ENCODE measurements around the gene MDM1. TPM values are rescaled to one million over a fixed set of nuclear protein-coding genes. Genes with fewer than 3 reads are reported as not detected.

Gene MDM1
- total RNA-seq, 1 experiment from 2014 or later = 10.6 TPM

DNA sequence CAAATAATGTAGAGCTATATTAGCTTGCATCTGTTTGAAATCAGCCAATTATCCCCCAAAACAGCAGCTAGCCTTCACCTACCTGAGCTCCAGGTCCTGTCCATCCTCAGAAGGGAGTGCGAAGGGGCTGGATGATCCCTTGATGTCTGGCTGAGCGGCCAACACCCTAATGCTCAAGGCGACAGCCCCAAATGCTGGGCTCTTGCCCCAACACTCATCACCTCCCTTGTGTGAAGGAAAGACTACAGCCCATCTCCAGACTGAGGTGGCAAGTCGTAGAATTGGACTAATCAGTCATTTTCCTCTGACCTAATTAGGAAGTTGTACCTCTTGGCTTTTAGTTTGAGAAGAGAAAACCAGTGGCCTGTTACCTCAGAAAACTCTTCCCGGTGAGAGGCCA is 16.3 kb upstream of the MDM1 start:
- H3K4me1 ChIP-seq (ENCODE audit: insufficient read depth, low read length) = no peaks in the 10 kb centered on the region
- no peak overlapping the region for H2BK20ac ChIP-seq (ENCODE audit: low read depth, low read length, poor library complexity, severe bottlenecking)
- H4K5ac ChIP-seq (ENCODE audit: insufficient read length, low read depth, low read length) = no peak overlapping the region
- H4K91ac ChIP-seq (ENCODE audit: insufficient read length, low read depth, low read length) = no peak overlapping the region
- no peak for DNase-seq
- H3K56ac ChIP-seq (ENCODE audit: insufficient read length, low read depth, low read length) = no peak overlapping the region
- no peak overlapping the region for H3K4me3 Mint-ChIP-seq
- H3K36me3 Mint-ChIP-seq (ENCODE audit: insufficient read depth in 1 of 3, low read depth in 3 of 3) = no peaks in the 10 kb centered on the region
- H3K27ac ChIP-seq (ENCODE audit: insufficient read length, low read depth, low read length) = no peak overlapping the region
- H3K18ac ChIP-seq (ENCODE audit: insufficient read length, low read depth, low read length) = no peak overlapping the region
- no peak overlapping the region for H3K9ac ChIP-seq (ENCODE audit: extremely low read depth, insufficient read length, low read length)
- H3K23me2 ChIP-seq (ENCODE audit: insufficient read length, low read depth, low read length, poor library complexity, severe bottlenecking) = no peaks in the 10 kb centered on the region
- H4K20me1 ChIP-seq (ENCODE audit: control insufficient read depth, insufficient read depth, insufficient read length) = no peaks in the 10 kb centered on the region
- H3K79me2 ChIP-seq (ENCODE audit: insufficient read depth, low read length) = no peaks in the 10 kb centered on the region
- no peak overlapping the region for H3K23ac ChIP-seq (ENCODE audit: insufficient read length, low read depth, low read length)
- H4K8ac ChIP-seq (replicated peaks; ENCODE audit: insufficient read length, low read depth, low read length) = no peak overlapping the region
- no peak overlapping the region for H2BK120ac ChIP-seq (ENCODE audit: low read depth, low read length, poor library complexity, severe bottlenecking)
- no peaks in the 10 kb centered on the region; a peak in 1 of 5 replicates for H3K9me3 Mint-ChIP-seq
- no peak overlapping the region for H2AK5ac ChIP-seq (ENCODE audit: insufficient read length, low read length)
- no peaks in the 10 kb centered on the region for H3K9me3 ChIP-seq (ENCODE audit: control insufficient read depth, low read depth, low read length)
- H3K79me1 ChIP-seq (ENCODE audit: insufficient read depth, low read depth, low read length, poor library complexity, severe bottlenecking) = no peaks in the 10 kb centered on the region
- H2AFZ ChIP-seq (ENCODE audit: low read length) = no peak overlapping the region
- H2BK5ac ChIP-seq (ENCODE audit: insufficient read length, low read length) = no peak overlapping the region
- H3K27me3 ChIP-seq (ENCODE audit: insufficient read depth, low read length) = no peaks in the 10 kb centered on the region
- H3K14ac ChIP-seq (ENCODE audit: insufficient read depth, low read length) = no peak overlapping the region
- no CpG with 5 or more reads among the region's 5 CpGs for whole genome bisulfite sequencing (ENCODE audit: extremely low coverage, insufficient read length, low lambda C conversion rate)
- H2BK12ac ChIP-seq (ENCODE audit: insufficient read length, low read depth, low read length) = no peak overlapping the region
- H3T11ph ChIP-seq (ENCODE audit: low read length) = no peak overlapping the region
- H3K4me2 ChIP-seq (ENCODE audit: insufficient read depth, insufficient read length, low read length) = no peak overlapping the region
- TF ChIP-seq, protein P1, sequence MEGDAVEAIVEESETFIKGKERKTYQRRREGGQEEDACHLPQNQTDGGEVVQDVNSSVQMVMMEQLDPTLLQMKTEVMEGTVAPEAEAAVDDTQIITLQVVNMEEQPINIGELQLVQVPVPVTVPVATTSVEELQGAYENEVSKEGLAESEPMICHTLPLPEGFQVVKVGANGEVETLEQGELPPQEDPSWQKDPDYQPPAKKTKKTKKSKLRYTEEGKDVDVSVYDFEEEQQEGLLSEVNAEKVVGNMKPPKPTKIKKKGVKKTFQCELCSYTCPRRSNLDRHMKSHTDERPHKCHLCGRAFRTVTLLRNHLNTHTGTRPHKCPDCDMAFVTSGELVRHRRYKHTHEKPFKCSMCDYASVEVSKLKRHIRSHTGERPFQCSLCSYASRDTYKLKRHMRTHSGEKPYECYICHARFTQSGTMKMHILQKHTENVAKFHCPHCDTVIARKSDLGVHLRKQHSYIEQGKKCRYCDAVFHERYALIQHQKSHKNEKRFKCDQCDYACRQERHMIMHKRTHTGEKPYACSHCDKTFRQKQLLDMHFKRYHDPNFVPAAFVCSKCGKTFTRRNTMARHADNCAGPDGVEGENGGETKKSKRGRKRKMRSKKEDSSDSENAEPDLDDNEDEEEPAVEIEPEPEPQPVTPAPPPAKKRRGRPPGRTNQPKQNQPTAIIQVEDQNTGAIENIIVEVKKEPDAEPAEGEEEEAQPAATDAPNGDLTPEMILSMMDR (conservative IDR thresholded peaks at IDR 0.05) = no peak
- no peak overlapping the region for H2BK15ac ChIP-seq (ENCODE audit: low read depth, low read length)
- no peak overlapping the region for H3K27ac Mint-ChIP-seq
- H3K4ac ChIP-seq (ENCODE audit: low read depth, low read length) = no peak overlapping the region
- peaks cover 5% of the 10 kb centered on the region for H3K27me3 Mint-ChIP-seq (ENCODE audit: low read depth)
- peaks cover 15% of the 10 kb centered on the region in 2 experiments for H3K4me1 Mint-ChIP-seq

Measured in H9 (cell line).